Activated naive CD4-positive, alpha-beta T cell treated with anti-CD3 and anti-CD28 coated beads, Interleukin-2, amount 50 U/mL, for 72 hours (primary cell): ENCODE data around the gene TEX14. TPM values are rescaled to one million over a fixed set of nuclear protein-coding genes. Genes with fewer than 3 reads are reported as not detected.

Experiments
- ATAC-seq, 2 donors: fragments of 150-1000 bp; cut with Tn5 transposase; 2 replicates each; pipeline ENCODE4 v1.10.0; 2021; ENCODE audit warnings: mild to moderate bottlenecking in 2 of 2, moderate library complexity in 2 of 2
- DNase-seq, 2 donors: peaks; one replicate each; pipeline ENCODE4 v3.0.0; 2021 to 2022; ENCODE audit warnings: low spot score in 2 of 2
- H3K27ac Mint-ChIP-seq, 2 donors: one replicate each; pipeline ENCODE4 v1.8.0; 2022; ENCODE audit warnings: mild to moderate bottlenecking in 2 of 2, mixed read lengths in 2 of 2
- H3K36me3 Mint-ChIP-seq, 2 donors: one replicate each; pipeline ENCODE4 v1.8.0; 2022; ENCODE audit warnings: mixed read lengths in 2 of 2
- H3K9me3 Mint-ChIP-seq, 2 donors: one replicate each; pipeline ENCODE4 v1.8.0; 2022; ENCODE audit warnings: mixed read lengths in 2 of 2
- total RNA-seq, 2 donors: library from RNA; stranded (reverse); gene quantifications; one replicate each; pipeline ENCODE4 v1.2.3, GENCODE V29; 2022

TEX14 gene
- total RNA-seq, 2 donors from 2014 or later = 0.18 to 0.98 TPM

DNA sequence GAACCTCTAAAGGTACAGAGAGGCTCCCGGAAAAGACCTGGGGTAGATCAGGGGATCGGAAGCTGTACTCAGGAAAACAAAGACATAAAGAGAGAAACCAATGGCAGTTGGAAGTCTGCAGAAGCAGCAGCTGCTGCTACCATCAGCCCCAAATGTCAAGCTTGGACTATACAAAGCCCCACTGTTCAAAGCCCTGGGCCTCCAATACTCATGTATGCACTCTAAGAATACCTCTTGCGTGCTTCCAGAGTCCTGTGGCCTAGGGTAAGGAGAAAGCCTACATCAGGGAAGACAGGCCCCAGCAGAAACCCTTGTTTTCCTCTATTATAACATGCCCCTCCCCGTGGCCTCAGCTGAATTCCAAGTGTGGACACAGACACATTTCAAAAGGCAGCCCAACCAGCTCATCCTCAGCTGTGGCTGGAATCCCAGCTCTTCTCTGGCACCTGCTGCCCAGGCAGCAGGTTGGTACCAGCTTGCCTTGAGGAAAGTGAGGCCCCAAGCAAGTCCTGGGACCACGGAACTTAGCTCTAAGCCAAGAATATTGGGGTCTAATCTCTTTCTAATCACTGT, 158.1 kb downstream of the TEX14 start:
- Mint-ChIP-seq H3K27ac (no peak overlapping the region), H3K36me3 (no peaks in the 10 kb centered on the region), H3K9me3 (no peaks in the 10 kb centered on the region)
- DNase-seq (no peak), ATAC-seq (no peak)

GRCh38 chr17:58532555-58532951, 159.3 kb downstream of the TEX14 start:
- H3K9me3 Mint-ChIP-seq = no peaks in the 10 kb centered on the region
- no peak overlapping the region for H3K27ac Mint-ChIP-seq

GRCh38 chr17:58531661-58532554, 159.9 kb downstream of the TEX14 start:
- ATAC-seq (peak; percentile 77 to 93), DNase-seq (peak; percentile 55 to 71)
- Mint-ChIP-seq H3K27ac (no peak overlapping the region), H3K9me3 (no peaks in the 10 kb centered on the region), H3K36me3 (no peaks in the 10 kb centered on the region)

More at GRCh38 chr17:58532555-58532951, 159.3 kb downstream of the TEX14 start:
- DNase-seq (no peak), ATAC-seq (no peak)
- H3K36me3 Mint-ChIP-seq = no peaks in the 10 kb centered on the region

DNA sequence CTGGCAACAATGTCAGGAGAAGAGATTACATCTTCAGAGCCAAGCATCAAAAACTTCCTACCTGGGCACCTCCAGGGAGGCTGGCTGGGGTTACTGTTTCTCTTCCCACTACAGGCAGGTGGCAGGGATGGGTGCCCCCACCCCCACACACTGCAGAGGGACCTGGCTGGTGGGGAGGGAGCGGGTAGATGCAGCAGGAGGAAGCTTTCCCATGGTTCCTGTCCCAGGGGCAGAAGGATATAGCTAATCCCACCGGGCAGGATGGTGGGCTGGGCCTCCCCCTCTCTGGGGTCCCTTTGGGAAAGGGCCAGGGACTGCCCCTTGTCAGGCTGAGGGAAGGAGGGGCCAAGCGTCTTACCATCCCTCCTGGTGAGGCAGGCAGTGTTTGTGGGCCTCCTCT, 160.7 kb downstream of the TEX14 start:
- DNase-seq = peak in 1 of 2 donors; percentile 42
- no peaks in the 10 kb centered on the region for H3K36me3 Mint-ChIP-seq
- no peaks in the 10 kb centered on the region for H3K9me3 Mint-ChIP-seq
- ATAC-seq = no peak
- H3K27ac Mint-ChIP-seq = no peak overlapping the region

DNA sequence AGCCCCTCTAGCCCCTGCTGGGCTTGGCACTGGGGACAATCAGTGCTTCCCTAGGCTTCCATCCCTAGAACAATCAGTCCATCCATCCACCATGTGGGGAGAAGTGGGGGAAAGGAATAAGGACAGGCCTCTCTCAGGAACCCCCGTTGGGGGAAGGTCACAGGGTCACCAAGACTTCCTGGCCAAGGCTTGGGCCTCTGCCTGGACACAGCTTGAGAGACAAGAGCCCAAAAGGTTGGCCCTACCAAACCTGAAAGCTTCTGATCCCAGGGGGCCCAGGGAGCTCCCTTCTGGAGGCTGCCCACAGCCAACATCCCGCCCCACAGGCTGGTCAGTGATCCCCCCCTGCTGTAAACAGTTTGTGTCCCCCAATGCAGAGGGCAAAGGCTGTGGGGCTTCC, 161.2 kb downstream of the TEX14 start:
- no peak for ATAC-seq

DNA sequence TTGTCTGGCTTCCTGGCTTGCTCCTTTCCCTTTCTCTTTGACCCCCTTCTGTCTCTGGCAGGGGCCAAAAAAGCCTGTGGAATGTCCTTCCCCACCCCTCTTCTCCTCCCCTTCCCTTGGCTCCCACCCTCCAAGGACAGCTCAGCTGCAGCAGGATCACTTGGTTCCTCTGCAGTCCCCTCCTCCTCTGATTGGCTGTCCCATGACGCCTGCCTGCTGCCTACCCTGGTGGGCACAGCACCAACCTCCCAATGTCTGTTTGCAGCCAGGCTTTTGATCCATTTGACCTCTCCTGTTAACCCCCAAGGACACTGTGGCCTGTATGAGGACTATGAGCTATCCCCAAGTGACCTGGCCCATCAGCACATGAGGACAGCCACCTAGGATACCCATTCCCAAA, 162.6 kb downstream of the TEX14 start:
- no peak for ATAC-seq
- DNase-seq = no peak
- Mint-ChIP-seq H3K36me3 (no peaks in the 10 kb centered on the region), H3K27ac (no peak overlapping the region), H3K9me3 (no peaks in the 10 kb centered on the region)

More for the DNA sequence above, 161.2 kb downstream of the TEX14 start:
- no peak for DNase-seq
- no peaks in the 10 kb centered on the region for H3K9me3 Mint-ChIP-seq
- H3K36me3 Mint-ChIP-seq = no peaks in the 10 kb centered on the region
- H3K27ac Mint-ChIP-seq = no peak overlapping the region

GRCh38 chr17:58528443-58528842, 163.4 kb downstream of the TEX14 start:
- no peak for DNase-seq
- Mint-ChIP-seq H3K36me3 (no peaks in the 10 kb centered on the region), H3K27ac (no peak overlapping the region), H3K9me3 (no peaks in the 10 kb centered on the region)
- no peak for ATAC-seq

GRCh38 chr17:58527949-58528348, 163.9 kb downstream of the TEX14 start:
- no peak for DNase-seq
- H3K36me3 Mint-ChIP-seq = no peaks in the 10 kb centered on the region
- ATAC-seq = peak in 1 of 2 donors; percentile 70
- H3K27ac Mint-ChIP-seq = no peak overlapping the region
- no peaks in the 10 kb centered on the region for H3K9me3 Mint-ChIP-seq

GRCh38 chr17:58527306-58527705, 164.5 kb downstream of the TEX14 start:
- no peaks in the 10 kb centered on the region for H3K36me3 Mint-ChIP-seq
- no peaks in the 10 kb centered on the region for H3K9me3 Mint-ChIP-seq
- ATAC-seq (peak in 1 of 2 donors; percentile 21), DNase-seq (no peak)
- H3K27ac Mint-ChIP-seq = peak overlapping the region; percentile 78 to 82

DNA sequence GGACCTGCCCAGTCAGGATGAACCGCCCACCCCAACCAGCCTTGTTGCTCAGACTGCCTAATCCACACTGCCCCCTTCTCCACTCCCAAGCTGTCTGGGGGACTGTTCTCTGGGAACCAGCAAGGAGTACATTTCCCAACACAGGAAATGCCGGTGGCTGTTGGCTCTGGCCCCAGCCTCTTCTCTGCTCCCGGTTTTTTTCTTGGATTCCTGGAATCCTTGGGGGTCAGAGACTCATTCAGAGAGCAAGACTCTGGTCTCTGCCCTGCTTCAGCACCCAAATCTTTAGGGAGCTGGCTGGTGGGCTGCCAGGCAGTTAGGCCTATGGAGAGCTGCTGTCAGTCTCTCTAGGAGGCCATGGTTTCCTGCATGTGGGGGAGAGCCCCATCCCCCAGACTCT, 166.6 kb downstream of the TEX14 start:
- Mint-ChIP-seq H3K36me3 (no peaks in the 10 kb centered on the region), H3K9me3 (no peaks in the 10 kb centered on the region), H3K27ac (no peak overlapping the region)
- ATAC-seq (no peak), DNase-seq (no peak)

- Mint-ChIP-seq H3K27ac (peak overlapping the region in 1 of 2 donors; percentile 57), H3K36me3 (no peaks in the 10 kb centered on the region), H3K9me3 (no peaks in the 10 kb centered on the region)
- no peak for DNase-seq
- no peak for ATAC-seq
Measured at GRCh38 chr17:58521680-58522079, 170.2 kb downstream of the TEX14 start.

DNA sequence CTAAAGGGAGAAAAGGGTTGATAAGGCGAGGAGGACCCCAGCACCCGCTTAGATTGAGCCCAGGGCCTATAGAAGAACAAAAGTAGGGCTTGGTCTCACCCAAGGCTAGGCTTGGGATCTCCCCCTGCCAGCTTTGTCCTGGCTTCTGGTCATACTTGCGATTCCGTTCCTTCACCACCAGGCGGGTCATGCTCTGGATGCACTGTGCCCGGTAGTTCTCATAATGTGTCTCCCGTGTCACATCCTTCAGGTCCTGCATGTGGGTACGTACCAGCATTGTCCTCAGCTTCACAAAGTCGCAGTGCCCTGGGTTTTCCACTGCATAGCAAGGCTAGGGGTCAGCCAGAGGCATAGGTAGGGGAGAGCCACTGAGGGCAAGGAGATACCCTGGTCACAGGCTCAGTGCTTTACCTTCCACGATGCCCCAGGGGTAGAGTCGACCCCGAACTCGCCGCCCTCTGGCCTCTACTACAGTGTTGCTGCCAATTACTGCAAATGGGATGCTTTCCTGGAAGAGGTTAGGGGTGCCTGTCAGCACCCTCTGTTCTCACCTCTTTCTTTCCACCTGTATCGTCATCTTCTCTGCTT, 170.9 kb downstream of the TEX14 start:
- Mint-ChIP-seq H3K36me3 (no peaks in the 10 kb centered on the region), H3K9me3 (no peaks in the 10 kb centered on the region), H3K27ac (peak overlapping the region in 1 of 2 donors; percentile 57)
- DNase-seq (no peak), ATAC-seq (no peak)

DNA sequence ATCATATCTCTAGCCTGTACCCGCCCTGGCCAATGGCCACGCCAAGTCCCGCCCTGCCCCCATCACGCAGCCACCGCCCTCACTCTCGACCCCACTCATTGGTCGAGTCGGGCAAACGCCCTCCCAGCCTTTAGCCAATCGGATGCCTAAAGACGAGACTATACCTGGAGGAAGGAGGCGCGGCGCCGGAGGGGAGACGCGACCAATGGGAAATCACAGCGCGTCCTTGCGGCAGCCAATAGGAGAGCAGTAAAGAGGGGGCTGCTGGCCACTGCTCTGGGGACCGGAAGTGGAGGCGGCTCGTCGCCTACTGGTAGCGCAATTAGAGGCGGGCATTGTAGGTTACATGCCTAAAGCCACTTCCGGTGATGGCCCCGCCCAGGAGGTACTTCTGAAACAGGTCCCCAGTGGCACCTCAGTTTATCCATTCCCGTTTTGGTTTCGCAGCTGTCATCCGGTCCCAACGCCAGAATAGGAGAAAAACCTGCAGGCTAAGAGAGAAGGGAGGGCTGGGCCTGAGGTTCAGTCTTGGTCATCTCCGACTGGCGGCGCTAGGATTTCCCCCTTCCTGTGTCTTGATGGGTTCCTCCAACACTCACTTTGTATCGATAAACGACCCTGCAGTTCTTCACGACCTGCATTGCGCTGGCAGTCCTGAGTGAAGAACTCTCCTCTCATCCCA, 173.8 kb downstream of the TEX14 start:
- DNase-seq (peak; percentile 98 to 100), ATAC-seq (peak; percentile 85 to 86)
- Mint-ChIP-seq H3K9me3 (no peaks in the 10 kb centered on the region), H3K36me3 (peaks cover 7 to 9% of the 10 kb centered on the region in 2 donors), H3K27ac (peak overlapping the region; percentile 84 to 93)

GRCh38 chr17:58517378-58517927, 174.4 kb downstream of the TEX14 start:
- DNase-seq (no peak), ATAC-seq (no peak)
- Mint-ChIP-seq H3K27ac (peak overlapping the region; percentile 84 to 93), H3K9me3 (no peaks in the 10 kb centered on the region), H3K36me3 (peaks cover 9 to 10% of the 10 kb centered on the region in 2 donors)

GRCh38 chr17:58516644-58517377, 175.0 kb downstream of the TEX14 start:
- ATAC-seq (no peak), DNase-seq (no peak)
- no peaks in the 10 kb centered on the region for H3K9me3 Mint-ChIP-seq
- H3K27ac Mint-ChIP-seq = peak overlapping the region; percentile 88 to 93
- peaks cover 9 to 16% of the 10 kb centered on the region in 2 donors for H3K36me3 Mint-ChIP-seq

DNA sequence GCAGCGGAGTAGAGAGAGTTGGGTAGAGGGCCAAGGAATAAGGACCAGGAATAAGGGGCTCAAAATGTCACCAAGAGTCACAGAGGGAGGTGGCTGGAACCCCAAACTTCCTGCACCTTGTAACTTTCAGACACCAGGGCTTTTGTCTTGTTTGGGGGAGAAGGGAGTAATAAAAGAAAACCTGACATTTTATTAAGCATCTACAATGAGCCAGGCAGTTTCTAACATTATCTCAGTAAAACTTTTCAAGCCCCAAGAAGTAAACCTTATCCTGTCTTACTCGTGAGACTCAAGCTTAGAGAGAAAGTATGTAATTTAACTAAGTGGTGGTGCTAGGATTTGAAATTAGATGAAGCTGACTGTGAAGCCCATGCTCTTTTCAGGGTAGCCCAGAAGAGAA, 176.6 kb downstream of the TEX14 start:
- DNase-seq = no peak
- H3K9me3 Mint-ChIP-seq = no peaks in the 10 kb centered on the region
- peaks cover 19 to 31% of the 10 kb centered on the region in 2 donors for H3K36me3 Mint-ChIP-seq
- no peak for ATAC-seq
- peak overlapping the region; percentile 14 to 93 for H3K27ac Mint-ChIP-seq
